ENCODE data around the gene ALKBH6. TPM values are rescaled to one million over a fixed set of nuclear protein-coding genes. Genes with fewer than 3 reads are reported as not detected.
"Not testable (repeated sequence)": the region's sequence is repeated elsewhere in the genome, so short reads cannot be mapped to it uniquely, and the experiment has no call there.

ALKBH6 gene
- total RNA-seq, 1 donor: 6.6 TPM

GRCh38 chr19:36041831-36042230 is 27.8 kb upstream of the ALKBH6 start:
- H3K4me3 ChIP-seq (ENCODE audit: low read length): no peak overlapping the region

GRCh38 chr19:36041092-36041491 is 27.1 kb upstream of the ALKBH6 start:
- H3K4me3 ChIP-seq (ENCODE audit: low read length); H3K9me3 ChIP-seq (ENCODE audit: low read depth, low read length); H3K4me1 ChIP-seq (ENCODE audit: insufficient read depth, low read length); H3K27me3 ChIP-seq (ENCODE audit: insufficient read depth, low read length): not testable (repeated sequence)

More at GRCh38 chr19:36041831-36042230, 27.8 kb upstream of the ALKBH6 start:
- Histone ChIP-seq H3K27me3 (ENCODE audit: insufficient read depth, low read length) (no peaks in the 10 kb centered on the region), H3K4me1 (ENCODE audit: insufficient read depth, low read length) (peaks cover 6% of the 10 kb centered on the region), H3K9me3 (ENCODE audit: low read depth, low read length) (no peaks in the 10 kb centered on the region)

DNA sequence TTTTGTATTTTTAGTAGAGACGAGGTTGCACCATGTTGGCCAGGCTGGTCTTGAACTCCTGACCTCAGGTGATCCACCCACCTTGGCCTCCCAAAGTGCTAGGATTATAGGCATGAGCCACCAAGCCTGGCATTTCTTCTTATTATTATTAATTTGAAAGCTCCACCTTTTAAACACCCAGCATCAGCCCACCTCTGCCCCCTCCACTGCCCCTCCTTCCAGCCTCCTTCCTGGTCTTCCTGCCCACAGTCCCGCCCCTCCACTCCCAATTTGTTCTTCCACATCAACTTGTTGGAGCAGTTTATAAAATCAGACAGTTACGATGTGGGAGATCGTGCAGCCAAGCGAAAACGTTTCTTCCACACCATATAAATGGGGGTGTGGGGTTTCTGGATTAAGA is 26.5 kb upstream of the ALKBH6 start:
- no peaks in the 10 kb centered on the region for H3K9me3 ChIP-seq (ENCODE audit: low read depth, low read length)
- peaks cover 10% of the 10 kb centered on the region for H3K4me1 ChIP-seq (ENCODE audit: insufficient read depth, low read length)
- H3K27me3 ChIP-seq (ENCODE audit: insufficient read depth, low read length): no peaks in the 10 kb centered on the region
- H3K4me3 ChIP-seq (ENCODE audit: low read length): no peak overlapping the region

- peaks cover 18% of the 10 kb centered on the region for H3K4me1 ChIP-seq (ENCODE audit: insufficient read depth, low read length)
- no peak within 1 kb of the TSS for H3K4me3 ChIP-seq (ENCODE audit: low read length)
- H3K9me3 ChIP-seq (ENCODE audit: low read depth, low read length): no peaks in the 10 kb centered on the region
- H3K27me3 ChIP-seq (ENCODE audit: insufficient read depth, low read length): no peaks in the 10 kb centered on the region
Measured at GRCh38 chr19:36032251-36033104, 18.5 kb upstream of the ALKBH6 start, which contains the start of gene CLIP3. CLIP3 (minus strand) TSS chr19:36032873; CDS start chr19:36032357, 516 bp downstream.

DNA sequence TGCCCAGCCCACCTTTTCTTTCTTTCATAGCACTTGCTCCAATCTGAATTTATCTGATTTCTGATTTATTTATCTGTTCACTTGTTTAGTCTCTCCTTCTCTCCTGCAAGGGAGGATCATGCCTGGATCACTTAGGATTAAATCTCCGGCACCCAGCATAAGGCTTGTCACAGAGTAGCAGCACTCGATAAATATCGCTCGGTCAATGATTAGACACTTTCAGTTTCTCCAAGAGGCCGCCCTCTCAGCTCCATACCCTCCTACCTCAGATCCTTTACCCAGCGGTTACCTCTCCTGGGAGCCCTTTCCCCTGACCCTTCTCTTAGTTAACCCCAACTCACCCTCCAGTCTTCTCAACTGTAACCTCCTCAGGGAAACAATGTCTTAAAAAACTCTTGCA is 17.3 kb upstream of the ALKBH6 start:
- Histone ChIP-seq H3K9me3 (ENCODE audit: low read depth, low read length) (no peaks in the 10 kb centered on the region), H3K4me3 (ENCODE audit: low read length) (no peak overlapping the region), H3K27me3 (ENCODE audit: insufficient read depth, low read length) (no peaks in the 10 kb centered on the region), H3K4me1 (ENCODE audit: insufficient read depth, low read length) (peaks cover 8% of the 10 kb centered on the region)

DNA sequence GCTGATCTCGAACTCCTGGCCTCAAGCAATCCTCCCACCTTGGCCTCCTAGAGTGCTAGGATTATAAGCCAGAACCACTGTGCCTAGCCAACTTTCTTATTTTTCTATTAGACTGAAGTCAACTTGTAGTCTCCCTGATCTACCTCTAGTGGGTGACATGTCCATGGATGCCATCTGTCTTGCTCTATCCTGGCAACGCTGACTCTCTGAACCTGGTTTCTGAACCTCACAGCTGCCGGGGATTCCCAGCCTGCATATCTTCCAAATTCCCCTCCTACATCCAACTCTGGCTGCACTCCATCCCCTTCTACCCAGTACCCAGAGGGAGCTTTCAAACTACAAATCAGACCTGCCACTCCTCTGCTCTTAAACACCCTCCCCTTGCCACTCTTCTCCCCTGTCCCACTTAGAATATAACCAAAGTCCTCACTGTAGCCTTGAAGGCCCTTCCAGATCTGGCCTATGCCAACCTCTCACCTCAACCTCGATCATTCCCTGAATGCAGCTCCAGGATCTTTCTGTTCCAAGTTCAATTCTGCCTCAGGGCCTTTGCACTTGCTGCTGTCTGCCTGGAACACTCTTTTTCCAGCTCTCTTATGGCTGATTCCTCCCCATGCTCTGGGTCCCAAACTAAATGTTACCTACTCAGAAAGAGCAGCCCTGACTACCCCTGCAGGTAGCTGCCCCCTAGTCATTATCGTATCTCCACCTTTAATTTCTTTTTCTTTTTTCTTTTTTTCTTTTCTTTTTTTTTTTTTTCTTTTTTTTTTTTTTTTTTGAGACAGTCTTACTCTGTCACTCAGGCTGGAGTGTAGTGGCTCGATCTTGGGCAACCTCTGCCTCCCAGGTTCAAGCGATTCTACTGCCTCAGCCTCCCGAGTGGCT is 16.5 kb upstream of the ALKBH6 start:
- Histone ChIP-seq H3K9me3 (ENCODE audit: low read depth, low read length) (no peaks in the 10 kb centered on the region), H3K27me3 (ENCODE audit: insufficient read depth, low read length) (no peaks in the 10 kb centered on the region), H3K4me3 (ENCODE audit: low read length) (no peak overlapping the region), H3K4me1 (ENCODE audit: insufficient read depth, low read length) (peaks cover 8% of the 10 kb centered on the region)

- Histone ChIP-seq H3K27me3 (ENCODE audit: insufficient read depth, low read length) (no peaks in the 10 kb centered on the region), H3K4me3 (ENCODE audit: low read length) (no peak overlapping the region), H3K9me3 (ENCODE audit: low read depth, low read length) (no peaks in the 10 kb centered on the region), H3K4me1 (ENCODE audit: insufficient read depth, low read length) (peaks cover 5% of the 10 kb centered on the region)
Measured at GRCh38 chr19:36028313-36029041, 14.5 kb upstream of the ALKBH6 start.

DNA sequence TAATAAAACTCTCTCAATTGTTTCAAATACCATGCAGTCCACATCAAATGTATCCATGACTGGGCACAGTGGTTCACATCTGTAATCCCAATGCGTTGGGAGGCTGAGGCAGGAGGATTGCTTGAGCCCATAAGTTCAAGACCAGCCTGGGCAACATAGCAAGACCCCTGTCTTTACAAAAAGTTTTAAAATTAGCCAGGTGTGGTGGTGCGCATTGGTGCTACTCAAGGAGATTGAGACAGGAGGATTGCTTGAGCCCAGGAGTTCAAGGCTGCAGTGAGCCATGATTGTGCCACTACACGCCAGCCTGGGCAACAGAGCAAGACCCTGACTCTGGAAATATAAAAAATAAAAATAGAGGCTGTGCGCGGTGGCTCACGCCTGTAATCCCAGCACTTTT is 13.7 kb upstream of the ALKBH6 start:
- H3K4me3 ChIP-seq (ENCODE audit: low read length): no peak overlapping the region
- H3K4me1 ChIP-seq (ENCODE audit: insufficient read depth, low read length): peaks cover 1% of the 10 kb centered on the region
- H3K9me3 ChIP-seq (ENCODE audit: low read depth, low read length): no peaks in the 10 kb centered on the region
- H3K27me3 ChIP-seq (ENCODE audit: insufficient read depth, low read length): no peaks in the 10 kb centered on the region

GRCh38 chr19:36026091-36026876 is 12.3 kb upstream of the ALKBH6 start:
- Histone ChIP-seq H3K4me1 (ENCODE audit: insufficient read depth, low read length) (no peaks in the 10 kb centered on the region), H3K4me3 (ENCODE audit: low read length) (no peak overlapping the region), H3K27me3 (ENCODE audit: insufficient read depth, low read length) (no peaks in the 10 kb centered on the region), H3K9me3 (ENCODE audit: low read depth, low read length) (no peaks in the 10 kb centered on the region)

DNA sequence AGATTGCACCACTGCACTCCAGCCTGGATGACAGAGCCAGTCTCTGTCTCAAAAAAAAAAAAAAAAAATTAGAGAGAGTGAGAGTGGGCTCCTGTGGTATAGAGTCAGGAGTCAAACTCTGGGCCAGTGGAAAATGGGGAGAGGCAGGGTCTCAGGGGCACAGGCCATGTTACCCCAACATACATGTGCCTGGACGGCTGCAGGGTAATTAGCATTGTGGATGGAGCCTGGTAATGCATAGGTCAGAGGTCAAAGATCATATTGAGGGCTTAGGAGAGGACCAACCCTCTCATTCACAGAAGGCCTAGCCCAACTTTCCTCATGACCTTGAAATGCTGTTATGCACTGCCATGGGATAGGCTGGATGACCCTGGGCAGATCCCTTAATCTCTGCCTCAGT is 11.5 kb upstream of the ALKBH6 start:
- H3K27me3 ChIP-seq (ENCODE audit: insufficient read depth, low read length): no peaks in the 10 kb centered on the region
- H3K9me3 ChIP-seq (ENCODE audit: low read depth, low read length): no peaks in the 10 kb centered on the region
- H3K4me1 ChIP-seq (ENCODE audit: insufficient read depth, low read length): no peaks in the 10 kb centered on the region
- H3K4me3 ChIP-seq (ENCODE audit: low read length): no peak overlapping the region

DNA sequence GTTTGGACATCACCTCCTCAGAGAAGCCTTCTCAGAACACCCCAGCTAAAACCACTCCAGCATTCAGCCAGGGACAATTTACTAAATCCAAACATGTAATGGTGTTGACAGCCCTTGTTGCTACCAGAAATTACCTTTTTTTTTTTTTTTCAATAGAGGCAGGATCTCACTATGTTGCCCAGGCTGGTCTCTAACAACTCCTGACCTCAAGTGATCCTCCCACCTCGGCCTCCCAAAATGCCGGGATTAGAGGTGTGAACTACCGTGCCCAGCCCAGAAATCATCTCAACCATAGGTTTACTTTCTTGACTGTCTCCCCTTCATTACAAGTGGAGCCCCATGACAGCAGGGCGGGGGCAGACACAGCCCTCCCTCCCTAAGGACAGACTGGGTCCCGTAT is 9.4 kb upstream of the ALKBH6 start:
- H3K4me1 ChIP-seq (ENCODE audit: insufficient read depth, low read length): no peaks in the 10 kb centered on the region
- no peaks in the 10 kb centered on the region for H3K27me3 ChIP-seq (ENCODE audit: insufficient read depth, low read length)
- H3K9me3 ChIP-seq (ENCODE audit: low read depth, low read length): no peaks in the 10 kb centered on the region
- H3K4me3 ChIP-seq (ENCODE audit: low read length): no peak overlapping the region

- peaks cover 8% of the 10 kb centered on the region for H3K4me1 ChIP-seq (ENCODE audit: insufficient read depth, low read length)
- H3K27me3 ChIP-seq (ENCODE audit: insufficient read depth, low read length): no peaks in the 10 kb centered on the region
- no peak overlapping the region for H3K4me3 ChIP-seq (ENCODE audit: low read length)
- no peaks in the 10 kb centered on the region for H3K9me3 ChIP-seq (ENCODE audit: low read depth, low read length)
Measured at GRCh38 chr19:36019061-36019670, 5.2 kb upstream of the ALKBH6 start.

DNA sequence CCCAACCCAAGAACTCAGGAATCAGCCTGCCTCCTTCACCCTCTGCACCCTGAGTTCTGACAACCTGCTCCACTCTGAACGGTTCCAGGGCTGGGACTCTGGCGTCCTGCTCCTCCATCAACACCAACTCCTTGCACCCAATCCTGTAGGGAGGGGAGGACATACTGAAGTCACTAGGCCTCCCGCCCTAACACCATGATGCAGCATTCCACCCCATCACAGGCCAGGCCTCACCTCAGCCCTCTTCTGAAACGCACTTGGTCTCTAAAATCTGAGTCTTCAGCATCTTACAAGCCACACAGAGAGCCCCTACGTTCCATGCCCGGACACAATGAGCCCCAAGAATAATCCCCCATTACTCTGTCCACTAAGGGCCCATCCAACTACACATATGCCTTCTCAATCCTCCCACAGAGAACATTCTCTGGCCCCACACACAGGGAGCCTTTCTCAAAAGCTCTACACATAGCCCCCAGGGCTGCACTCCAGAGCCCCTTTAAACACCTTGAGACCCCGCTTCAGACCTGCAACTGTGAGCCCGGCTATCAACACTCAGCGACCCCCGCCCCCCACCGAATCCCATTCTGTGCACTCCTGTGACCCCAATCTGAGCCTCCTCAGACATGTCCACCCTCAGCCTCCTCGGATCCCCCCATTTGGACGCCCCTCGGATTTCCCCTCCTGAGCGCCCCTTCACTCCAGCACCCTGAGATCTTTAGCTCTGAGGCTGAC is 567 bp downstream of the ALKBH6 start:
- peak overlapping the region; percentile 58 for H3K4me3 ChIP-seq (ENCODE audit: low read length)
- no peaks in the 10 kb centered on the region for H3K9me3 ChIP-seq (ENCODE audit: low read depth, low read length)
- peaks cover 29% of the 10 kb centered on the region for H3K4me1 ChIP-seq (ENCODE audit: insufficient read depth, low read length)
- no peaks in the 10 kb centered on the region for H3K27me3 ChIP-seq (ENCODE audit: insufficient read depth, low read length)

Data from mononuclear cell (primary cell).